WTC11 (cell line): ENCODE results near the gene NAA11. TPM values are rescaled to one million over a fixed set of nuclear protein-coding genes. Genes with fewer than 3 reads are reported as not detected.

Experiments
- ATAC-seq: fragments of 200-7000 bp; cut with Tn5 transposase; 2 replicates; pipeline ENCODE4 v1.10.0; 2021; ENCODE audit warnings: mild to moderate bottlenecking, moderate library complexity
- CTCF ChIA-PET: fragments of 300-600 bp; sonication (Branson Sonifier 250); formaldehyde crosslinking; loops from one replicate; lab custom pipeline; 2021; ENCODE audit warnings: antibody characterized with exemption; lab: Charles Lee
- POLR2A ChIA-PET: fragments of 350-600 bp; sonication (Branson Sonifier 250); formaldehyde crosslinking; loops from one replicate; lab custom pipeline; 2021; ENCODE audit warnings: antibody characterized with exemption; lab: Charles Lee
- DNase-seq: peaks from one replicate; pipeline ENCODE4 v3.0.0; 2021; ENCODE audit warnings: low spot score
- H3K27ac Mint-ChIP-seq: 2 replicates; pipeline ENCODE4 v1.8.0; 2021; ENCODE audit warnings: mixed read lengths
- H3K27me3 Mint-ChIP-seq: 2 replicates; pipeline ENCODE4 v1.8.0; 2021; ENCODE audit warnings: low read depth, mild to moderate bottlenecking, moderate library complexity, mixed read lengths
- H3K36me3 Mint-ChIP-seq: 2 replicates; pipeline ENCODE4 v1.8.0; 2021; ENCODE audit warnings: mixed read lengths
- H3K4me1 Mint-ChIP-seq: 2 replicates; pipeline ENCODE4 v1.8.0; 2022; ENCODE audit warnings: mixed read lengths
- H3K4me3 Mint-ChIP-seq: 2 replicates; pipeline ENCODE4 v1.8.0; 2021; ENCODE audit warnings: mild to moderate bottlenecking, moderate library complexity, mixed read lengths
- H3K9me3 Mint-ChIP-seq: 2 replicates; pipeline ENCODE4 v1.8.0; 2021; ENCODE audit warnings: mixed read lengths
- AFF4 ChIP-seq: sonication (generic); formaldehyde crosslinking; IDR thresholded peaks from 2 replicates; pipeline ENCODE4 v1.8.1; 2023; ENCODE audit warnings: mild to moderate bottlenecking, missing genetic modification reagents, borderline replicate concordance
- AR ChIP-seq: fragments of 250-450 bp; sonication (Bioruptor Pico); IDR thresholded peaks from 2 replicates; pipeline ENCODE4 v1.9.0; 2021; ENCODE audit warnings: mild to moderate bottlenecking
- CBFB ChIP-seq: sonication (generic); formaldehyde crosslinking; IDR thresholded peaks from 2 replicates; pipeline ENCODE4 v1.8.1; 2022; ENCODE audit warnings: mild to moderate bottlenecking, low read depth, missing genetic modification reagents
- E2F5 ChIP-seq: sonication (generic); formaldehyde crosslinking; IDR thresholded peaks from 2 replicates; pipeline ENCODE4 v1.8.1; 2022; ENCODE audit warnings: mild to moderate bottlenecking, moderate library complexity, missing genetic modification reagents
- ERG ChIP-seq: fragments of 250-450 bp; sonication (Bioruptor Pico); IDR thresholded peaks from 2 replicates; pipeline ENCODE4 v1.8.0; 2021; ENCODE audit warnings: mild to moderate bottlenecking
- GABPB1 ChIP-seq: sonication (generic); formaldehyde crosslinking; IDR thresholded peaks from 2 replicates; pipeline ENCODE4 v1.8.1; 2023; ENCODE audit warnings: mild to moderate bottlenecking, missing genetic modification reagents
- GTF2I ChIP-seq: fragments of 250-450 bp; sonication (Bioruptor Pico); conservative IDR thresholded peaks from 2 replicates; pipeline ENCODE4 v1.4.0; 2021; ENCODE audit warnings: mild to moderate bottlenecking
- HMGXB4 ChIP-seq: sonication (generic); formaldehyde crosslinking; IDR thresholded peaks from 2 replicates; pipeline ENCODE4 v1.8.1; 2023; ENCODE audit warnings: mild to moderate bottlenecking, moderate library complexity, missing genetic modification reagents
- NR3C1 ChIP-seq: sonication (generic); formaldehyde crosslinking; conservative IDR thresholded peaks from 2 replicates; pipeline ENCODE4 v1.8.1; 2023; ENCODE audit warnings: low read depth, mild to moderate bottlenecking, missing genetic modification reagents
- TEAD1 ChIP-seq: sonication (generic); formaldehyde crosslinking; IDR thresholded peaks from 2 replicates; pipeline ENCODE4 v1.8.0; 2022; ENCODE audit warnings: mild to moderate bottlenecking, missing genetic modification reagents
- TP53 ChIP-seq: sonication (generic); formaldehyde crosslinking; IDR thresholded peaks from 2 replicates; pipeline ENCODE4 v1.8.1; 2023; ENCODE audit warnings: mild to moderate bottlenecking, missing genetic modification reagents
- ZNF138 ChIP-seq: sonication (generic); formaldehyde crosslinking; conservative IDR thresholded peaks from 2 replicates; pipeline ENCODE4 v1.8.1; 2022; ENCODE audit warnings: mild to moderate bottlenecking, moderate library complexity, missing genetic modification reagents
- ZNF232 ChIP-seq: sonication (generic); formaldehyde crosslinking; IDR thresholded peaks from 2 replicates; pipeline ENCODE4 v1.8.0; 2022; ENCODE audit warnings: mild to moderate bottlenecking, missing genetic modification reagents
- ZNF532 ChIP-seq: fragments of 250-450 bp; sonication (Bioruptor Pico); IDR thresholded peaks from 2 replicates; pipeline ENCODE4 v1.9.0; 2021; ENCODE audit warnings: mild to moderate bottlenecking, borderline replicate concordance
- total RNA-seq: library from RNA; stranded (reverse); gene quantifications from 3 replicates; pipeline ENCODE4 v1.2.3, GENCODE V29; 2021

Gene NAA11
- total RNA-seq, 1 experiment from 2014 or later: not detected

- TF ChIP-seq ZNF532 (CRISPR knock-in tag): no peak
- no peak for TF ChIP-seq ZNF138 (CRISPR knock-in tag)
These were observed 22.5 kb upstream of the NAA11 start (continued) for GRCh38 chr4:79348405-79348804.

- DNase-seq: no peak
- H3K27ac Mint-ChIP-seq: no peak overlapping the region
- CTCF ChIA-PET: no interaction called here
- peaks cover 2% of the 10 kb centered on the region for H3K4me1 Mint-ChIP-seq
- peaks cover 19% of the 10 kb centered on the region for H3K36me3 Mint-ChIP-seq
- peaks cover 37% of the 10 kb centered on the region for H3K9me3 Mint-ChIP-seq
- no peak overlapping the region for H3K4me3 Mint-ChIP-seq
- H3K27me3 Mint-ChIP-seq: no peaks in the 10 kb centered on the region; the same call in 1 of the 2 replicates
- ATAC-seq: no peak
- TF ChIP-seq E2F5 (CRISPR knock-in tag) (no peak), GTF2I (CRISPR knock-in tag) (no peak), TP53 (CRISPR knock-in tag) (no peak), ZNF232 (CRISPR knock-in tag) (no peak), HMGXB4 (CRISPR knock-in tag) (no peak)
- POLR2A ChIA-PET: no interaction called here
These were observed 16.2 kb upstream of the NAA11 start for GRCh38 chr4:79341893-79342653.

- ChIA-PET POLR2A (no interaction called here), CTCF (no interaction called here)
- Mint-ChIP-seq H3K27ac (no peak overlapping the region), H3K4me3 (no peak overlapping the region), H3K27me3 (no peaks in the 10 kb centered on the region; the same call in 1 of the 2 replicates), H3K4me1 (no peaks in the 10 kb centered on the region), H3K9me3 (peaks cover 27% of the 10 kb centered on the region), H3K36me3 (peaks cover 13% of the 10 kb centered on the region)
- DNase-seq (no peak), ATAC-seq (no peak)
- no peak for TF ChIP-seq CBFB (CRISPR knock-in tag)
These were observed 14.7 kb upstream of the NAA11 start for GRCh38 chr4:79340568-79340967.

GRCh38 chr4:79338148-79338547 lies 12.3 kb upstream of the NAA11 start:
- peaks cover 13% of the 10 kb centered on the region for H3K36me3 Mint-ChIP-seq
- ATAC-seq (no peak), DNase-seq (no peak)
- no peaks in the 10 kb centered on the region; the same call in 1 of the 2 replicates for H3K27me3 Mint-ChIP-seq
- peaks cover 5% of the 10 kb centered on the region for H3K4me1 Mint-ChIP-seq
- ChIA-PET CTCF (no interaction called here), POLR2A (no interaction called here)
- no peak overlapping the region for H3K27ac Mint-ChIP-seq
- no peak overlapping the region for H3K4me3 Mint-ChIP-seq
- H3K9me3 Mint-ChIP-seq: peaks cover 19% of the 10 kb centered on the region
- TF ChIP-seq ERG (CRISPR knock-in tag) (no peak), TEAD1 (CRISPR knock-in tag) (no peak), GABPB1 (CRISPR knock-in tag) (no peak), AFF4 (CRISPR knock-in tag) (no peak), AR (CRISPR knock-in tag) (no peak), NR3C1 (no peak)
